HepG2 (cell line): ENCODE data around the gene TUBGCP3. TPM values are rescaled to one million over a fixed set of nuclear protein-coding genes. Genes with fewer than 3 reads are reported as not detected.

Source experiments
- CTCF ChIP-seq: sonication (generic); formaldehyde crosslinking; IDR thresholded peaks from 2 replicates; pipeline ENCODE4 v1.5.0; 2020; ENCODE audit warnings: mild to moderate bottlenecking, missing genetic modification reagents, moderate library complexity
- EP300 ChIP-seq, 3 experiments: sonication (generic) in 1 of 3; formaldehyde crosslinking in 1 of 3; IDR thresholded peaks; 2 replicates each; pipeline versions ENCODE4 v1.5.1 to v1.6.1; 2011 to 2020; ENCODE audit warnings: low read depth in 2 of 3, low read length in 2 of 3, borderline replicate concordance in 1 of 3, improper control_type of control experiment in 1 of 3, mild to moderate bottlenecking in 1 of 3, missing genetic modification reagents in 1 of 3, moderate library complexity in 1 of 3
- HIC2 ChIP-seq: sonication (generic); formaldehyde crosslinking; IDR thresholded peaks from 2 replicates; pipeline ENCODE4 v1.9.0; 2022; ENCODE audit warnings: low read depth, missing genetic modification reagents
- IRF2 ChIP-seq: IDR thresholded peaks from 2 replicates; pipeline ENCODE4 v1.6.1; 2018; ENCODE audit warnings: missing genetic modification reagents, missing compliant biosample characterization
- JUND ChIP-seq: sonication (generic); formaldehyde crosslinking; IDR thresholded peaks from 2 replicates; pipeline ENCODE4 v1.8.0; 2022; ENCODE audit warnings: mild to moderate bottlenecking, missing genetic modification reagents
- KDM3A ChIP-seq: IDR thresholded peaks from 2 replicates; pipeline ENCODE4 v1.6.1; 2018; ENCODE audit warnings: low read depth, missing compliant biosample characterization
- MAFK ChIP-seq, 2 experiments: IDR thresholded peaks in 1 of 2; conservative IDR thresholded peaks in 1 of 2; 2 replicates each; pipeline ENCODE4 v1.6.1; 2011; ENCODE audit warnings: improper control_type of control experiment in 2 of 2, low read length in 2 of 2
- SAP130 ChIP-seq: IDR thresholded peaks from 2 replicates; pipeline ENCODE4 v1.6.1; 2016; ENCODE audit warnings: low read depth
- STAG1 ChIP-seq: sonication (generic); formaldehyde crosslinking; IDR thresholded peaks from 2 replicates; pipeline ENCODE4 v1.4.0; 2020; ENCODE audit warnings: missing genetic modification reagents
- TEAD3 ChIP-seq: optimal IDR thresholded peaks from 2 replicates; pipeline ENCODE3; 2016; ENCODE audit warnings: borderline replicate concordance
- ZNF230 ChIP-seq: sonication (generic); formaldehyde crosslinking; IDR thresholded peaks from 2 replicates; pipeline ENCODE4 v1.4.0; 2020; ENCODE audit warnings: mild to moderate bottlenecking, missing genetic modification reagents
- ZNF746 ChIP-seq: sonication (generic); formaldehyde crosslinking; IDR thresholded peaks from 2 replicates; pipeline ENCODE4 v1.8.0; 2022; ENCODE audit warnings: mild to moderate bottlenecking, missing genetic modification reagents
- polyA plus RNA-seq, 8 experiments: library from polyadenylated mRNA; depleted of rRNA in 3 of 8; stranded (reverse) in 7 of 8; unstranded in 1 of 8; fragments of >200 nt; fragmentation: Illumina TruSeq in 4 of 8; extraction: Trizol in 4 of 8; gene quantifications; 2 replicates each; pipeline versions ENCODE4 v1.2.1 to v1.2.3, GENCODE V29; 2011 to 2016; ENCODE audit warnings: low read depth in 4 of 8, missing spikeins in 1 of 8, mixed read lengths in 1 of 8; ENCODE audit not compliant: insufficient read depth in 1 of 8
- total RNA-seq, 5 experiments: library from RNA; depleted of rRNA; stranded (reverse); fragments of >200 nt; fragmentation: Illumina TruSeq; extraction: Trizol; gene quantifications; 2 replicates each; pipeline ENCODE4 v1.2.3, GENCODE V29; 2016; ENCODE audit warnings: low read depth in 1 of 5
- TF ChIP-seq, protein P1 (sequence below): sonication (generic); formaldehyde crosslinking; IDR thresholded peaks from 2 replicates; pipeline ENCODE4 v1.4.0; 2020; ENCODE audit warnings: missing genetic modification reagents
- TF ChIP-seq, protein P2 (sequence below): sonication (generic); formaldehyde crosslinking; IDR thresholded peaks from 2 replicates; pipeline ENCODE4 v1.8.0; 2022; ENCODE audit warnings: low read depth, missing genetic modification reagents
- TF ChIP-seq, protein P3 (sequence below): sonication (generic); formaldehyde crosslinking; IDR thresholded peaks from 2 replicates; pipeline ENCODE4 v1.4.0; 2020; ENCODE audit warnings: missing genetic modification reagents

The TUBGCP3 gene
- total and polyA plus RNA-seq, 2 of the 13 experiments (the other 11 are each of a cell fraction or from before 2014, with no cell fraction given), result 12.6 to 15.5 TPM

DNA sequence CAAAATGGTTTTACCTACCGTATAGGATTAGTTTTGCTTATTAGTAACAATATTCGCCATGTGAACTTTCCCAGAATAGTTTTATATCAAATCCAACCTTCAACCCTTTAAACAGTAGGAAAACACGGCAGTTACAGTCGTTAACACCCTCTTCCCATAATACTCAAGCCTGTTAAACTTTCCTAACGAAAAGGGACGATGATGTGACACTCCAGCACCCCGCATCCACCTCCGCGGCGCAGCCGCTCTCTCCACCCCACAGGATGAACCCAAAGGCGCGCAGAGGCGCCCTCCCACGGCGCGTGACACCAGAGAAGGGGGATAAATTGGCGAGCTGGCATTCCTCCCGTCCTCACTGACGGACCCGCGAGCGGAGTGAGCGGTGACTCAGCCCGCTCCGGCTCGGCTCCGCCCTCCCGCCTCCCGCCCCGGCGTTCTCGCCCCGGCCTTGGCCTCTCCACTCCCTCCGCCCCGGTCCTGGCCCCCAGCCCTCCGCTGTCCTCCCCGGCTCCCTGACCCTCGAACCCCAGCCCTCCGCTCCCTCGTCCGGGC lies 665 bp downstream of the TUBGCP3 start (continued):
- peak; percentile 13; the same call in 1 of the 2 replicates for TF ChIP-seq IRF2 (CRISPR knock-in tag)
- peak; percentile 26; the same call in 1 of the 2 replicates for TF ChIP-seq HIC2
- peak; percentile 22; the same call in 1 of the 2 replicates for TF ChIP-seq KDM3A (CRISPR knock-in tag)
- 0 out of 2 replicates have a peak, but pooled peaks have one; percentile 39 for TF ChIP-seq JUND (CRISPR knock-in tag)
- no peak for TF ChIP-seq ZNF230 (CRISPR knock-in tag)
- peak; percentile 26; the same call in 1 of the 2 replicates for TF ChIP-seq ZNF746 (CRISPR knock-in tag)
- TF ChIP-seq TEAD3 (CRISPR knock-in tag), result peak; percentile 42
- TF ChIP-seq, protein P1, sequence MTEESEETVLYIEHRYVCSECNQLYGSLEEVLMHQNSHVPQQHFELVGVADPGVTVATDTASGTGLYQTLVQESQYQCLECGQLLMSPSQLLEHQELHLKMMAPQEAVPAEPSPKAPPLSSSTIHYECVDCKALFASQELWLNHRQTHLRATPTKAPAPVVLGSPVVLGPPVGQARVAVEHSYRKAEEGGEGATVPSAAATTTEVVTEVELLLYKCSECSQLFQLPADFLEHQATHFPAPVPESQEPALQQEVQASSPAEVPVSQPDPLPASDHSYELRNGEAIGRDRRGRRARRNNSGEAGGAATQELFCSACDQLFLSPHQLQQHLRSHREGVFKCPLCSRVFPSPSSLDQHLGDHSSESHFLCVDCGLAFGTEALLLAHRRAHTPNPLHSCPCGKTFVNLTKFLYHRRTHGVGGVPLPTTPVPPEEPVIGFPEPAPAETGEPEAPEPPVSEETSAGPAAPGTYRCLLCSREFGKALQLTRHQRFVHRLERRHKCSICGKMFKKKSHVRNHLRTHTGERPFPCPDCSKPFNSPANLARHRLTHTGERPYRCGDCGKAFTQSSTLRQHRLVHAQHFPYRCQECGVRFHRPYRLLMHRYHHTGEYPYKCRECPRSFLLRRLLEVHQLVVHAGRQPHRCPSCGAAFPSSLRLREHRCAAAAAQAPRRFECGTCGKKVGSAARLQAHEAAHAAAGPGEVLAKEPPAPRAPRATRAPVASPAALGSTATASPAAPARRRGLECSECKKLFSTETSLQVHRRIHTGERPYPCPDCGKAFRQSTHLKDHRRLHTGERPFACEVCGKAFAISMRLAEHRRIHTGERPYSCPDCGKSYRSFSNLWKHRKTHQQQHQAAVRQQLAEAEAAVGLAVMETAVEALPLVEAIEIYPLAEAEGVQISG (CRISPR knock-in tag), result peak; percentile 6; the same call in 1 of the 2 replicates
- TF ChIP-seq STAG1 (CRISPR knock-in tag), result 0 out of 2 replicates have a peak, but pooled peaks have one; percentile 4
- TF ChIP-seq CTCF, result peak; percentile 62
- TF ChIP-seq SAP130 (CRISPR knock-in tag), result 0 out of 2 replicates have a peak, but pooled peaks have one; percentile 7
- 0 out of 4 replicates have a peak, but pooled peaks of 1 of the 2 experiments have one; percentile 21 for TF ChIP-seq EP300 (IDR thresholded peaks at IDR 0.05; ENCODE audit: low read depth in 2 of 2, low read length in 2 of 2)
- no peak; the same call in 1 of the 2 replicates for TF ChIP-seq EP300 (CRISPR knock-in tag; IDR thresholded peaks at IDR 0.05; ENCODE audit: borderline replicate concordance)
- peak; percentile 2 to 32; a peak in 1 of 4 replicates for TF ChIP-seq MAFK (conservative IDR thresholded peaks at IDR 0.05 in 1 of 2, IDR thresholded peaks at IDR 0.05 in 1 of 2; ENCODE audit: low read length in 2 of 2)
- TF ChIP-seq, protein P2, sequence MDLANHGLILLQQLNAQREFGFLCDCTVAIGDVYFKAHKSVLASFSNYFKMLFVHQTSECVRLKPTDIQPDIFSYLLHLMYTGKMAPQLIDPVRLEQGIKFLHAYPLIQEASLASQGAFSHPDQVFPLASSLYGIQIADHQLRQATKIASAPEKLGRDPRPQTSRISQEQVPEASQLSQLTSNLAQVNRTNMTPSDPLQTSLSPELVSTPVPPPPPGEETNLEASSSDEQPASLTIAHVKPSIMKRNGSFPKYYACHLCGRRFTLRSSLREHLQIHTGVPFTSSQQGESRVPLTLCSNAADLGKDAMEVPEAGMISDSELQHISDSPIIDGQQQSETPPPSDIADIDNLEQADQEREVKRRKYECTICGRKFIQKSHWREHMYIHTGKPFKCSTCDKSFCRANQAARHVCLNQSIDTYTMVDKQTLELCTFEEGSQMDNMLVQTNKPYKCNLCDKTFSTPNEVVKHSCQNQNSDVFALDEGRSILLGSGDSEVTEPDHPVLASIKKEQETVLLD, result peak; percentile 89
- TF ChIP-seq, protein P3, sequence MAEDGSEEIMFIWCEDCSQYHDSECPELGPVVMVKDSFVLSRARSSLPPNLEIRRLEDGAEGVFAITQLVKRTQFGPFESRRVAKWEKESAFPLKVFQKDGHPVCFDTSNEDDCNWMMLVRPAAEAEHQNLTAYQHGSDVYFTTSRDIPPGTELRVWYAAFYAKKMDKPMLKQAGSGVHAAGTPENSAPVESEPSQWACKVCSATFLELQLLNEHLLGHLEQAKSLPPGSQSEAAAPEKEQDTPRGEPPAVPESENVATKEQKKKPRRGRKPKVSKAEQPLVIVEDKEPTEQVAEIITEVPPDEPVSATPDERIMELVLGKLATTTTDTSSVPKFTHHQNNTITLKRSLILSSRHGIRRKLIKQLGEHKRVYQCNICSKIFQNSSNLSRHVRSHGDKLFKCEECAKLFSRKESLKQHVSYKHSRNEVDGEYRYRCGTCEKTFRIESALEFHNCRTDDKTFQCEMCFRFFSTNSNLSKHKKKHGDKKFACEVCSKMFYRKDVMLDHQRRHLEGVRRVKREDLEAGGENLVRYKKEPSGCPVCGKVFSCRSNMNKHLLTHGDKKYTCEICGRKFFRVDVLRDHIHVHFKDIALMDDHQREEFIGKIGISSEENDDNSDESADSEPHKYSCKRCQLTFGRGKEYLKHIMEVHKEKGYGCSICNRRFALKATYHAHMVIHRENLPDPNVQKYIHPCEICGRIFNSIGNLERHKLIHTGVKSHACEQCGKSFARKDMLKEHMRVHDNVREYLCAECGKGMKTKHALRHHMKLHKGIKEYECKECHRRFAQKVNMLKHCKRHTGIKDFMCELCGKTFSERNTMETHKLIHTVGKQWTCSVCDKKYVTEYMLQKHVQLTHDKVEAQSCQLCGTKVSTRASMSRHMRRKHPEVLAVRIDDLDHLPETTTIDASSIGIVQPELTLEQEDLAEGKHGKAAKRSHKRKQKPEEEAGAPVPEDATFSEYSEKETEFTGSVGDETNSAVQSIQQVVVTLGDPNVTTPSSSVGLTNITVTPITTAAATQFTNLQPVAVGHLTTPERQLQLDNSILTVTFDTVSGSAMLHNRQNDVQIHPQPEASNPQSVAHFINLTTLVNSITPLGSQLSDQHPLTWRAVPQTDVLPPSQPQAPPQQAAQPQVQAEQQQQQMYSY (CRISPR knock-in tag), result no peak
